Liver (tissue), 9 donors: ENCODE data around the gene WWOX. TPM values are rescaled to one million over a fixed set of nuclear protein-coding genes. Genes with fewer than 3 reads are reported as not detected.

Experiments
- DNase-seq: peaks from one replicate; pipeline ENCODE4 v3.0.0-alpha.2; 2017; ENCODE audit warnings: low spot score
- H3K27ac ChIP-seq, 2 donors: one replicate each; pipeline ENCODE4 v1.7.0; 2013; ENCODE audit warnings: inconsistent platforms in 2 of 2, low read length in 2 of 2, control low read depth in 1 of 2, low read depth in 1 of 2, mild to moderate bottlenecking in 1 of 2
- H3K27me3 ChIP-seq, 4 donors: one replicate each; pipeline versions ENCODE4 v1.6.1 to v1.7.0; 2013; ENCODE audit warnings: low read length in 3 of 4, inconsistent platforms in 1 of 4, mild to moderate bottlenecking in 1 of 4, moderate library complexity in 1 of 4; ENCODE audit not compliant: control insufficient read depth in 4 of 4, insufficient read depth in 4 of 4
- H3K36me3 ChIP-seq, 4 donors: one replicate each; pipeline versions ENCODE4 v1.6.1 to v1.7.0; 2013; ENCODE audit warnings: low read length in 3 of 4, mild to moderate bottlenecking in 3 of 4, low read depth in 1 of 4, moderate library complexity in 1 of 4; ENCODE audit not compliant: control insufficient read depth in 4 of 4, insufficient read depth in 3 of 4
- H3K4me1 ChIP-seq, 4 donors: one replicate each; pipeline versions ENCODE4 v1.6.1 to v1.7.0; 2013; ENCODE audit warnings: low read length in 3 of 4, mild to moderate bottlenecking in 3 of 4, moderate library complexity in 1 of 4; ENCODE audit not compliant: control insufficient read depth in 4 of 4, insufficient read depth in 4 of 4
- H3K4me3 ChIP-seq, 3 donors: one replicate each; pipeline versions ENCODE4 v1.6.1 to v1.7.0; 2013; ENCODE audit warnings: low read length in 3 of 3, control low read depth in 1 of 3, low read depth in 1 of 3, mild to moderate bottlenecking in 1 of 3
- H3K9ac ChIP-seq, 2 donors: one replicate each; pipeline ENCODE4 v1.7.0; 2013; ENCODE audit warnings: low read length in 2 of 2, mild to moderate bottlenecking in 2 of 2, moderate library complexity in 2 of 2, control low read depth in 1 of 2, low read depth in 1 of 2
- H3K9me3 ChIP-seq, 4 donors: one replicate each; pipeline versions ENCODE4 v1.6.1 to v1.7.0; 2013; ENCODE audit warnings: low read length in 3 of 4; ENCODE audit not compliant: control insufficient read depth in 4 of 4
- CTCF ChIP-seq: fragments of 150-350 bp; IDR thresholded peaks from 2 replicates; pipeline ENCODE4 v1.5.1; 2017; ENCODE audit warnings: improper control_type of control experiment, low read depth, low read length; ENCODE audit not compliant: missing input control
- EGR1 ChIP-seq, 2 donors: IDR thresholded peaks; 2 replicates each; pipeline ENCODE4 v1.6.1; 2016 to 2018; ENCODE audit warnings: antibody characterized with exemption in 2 of 2, low read depth in 2 of 2
- FOXA1 ChIP-seq: IDR thresholded peaks from 2 replicates; pipeline ENCODE4 v1.6.1; 2016; ENCODE audit warnings: antibody characterized with exemption
- FOXA2 ChIP-seq: IDR thresholded peaks from 2 replicates; pipeline ENCODE4 v1.6.1; 2016; ENCODE audit warnings: antibody characterized with exemption
- GABPA ChIP-seq, 2 donors: IDR thresholded peaks in 1 of 2; conservative IDR thresholded peaks in 1 of 2; 2 replicates each; pipeline ENCODE4 v1.6.1; 2016; ENCODE audit warnings: antibody characterized with exemption in 2 of 2, mild to moderate bottlenecking in 1 of 2, moderate library complexity in 1 of 2
- HNF4A ChIP-seq, 2 donors: conservative IDR thresholded peaks; 2 replicates each; pipeline ENCODE4 v1.6.1; 2016; ENCODE audit warnings: antibody characterized with exemption in 2 of 2, mild to moderate bottlenecking in 2 of 2
- HNF4G ChIP-seq: IDR thresholded peaks from 2 replicates; pipeline ENCODE4 v1.6.1; 2016; ENCODE audit warnings: antibody characterized with exemption
- JUND ChIP-seq, 2 donors: IDR thresholded peaks; 2 replicates each; pipeline ENCODE4 v1.6.1; 2016; ENCODE audit warnings: antibody characterized with exemption in 2 of 2
- MAX ChIP-seq: IDR thresholded peaks from 2 replicates; pipeline ENCODE4 v1.6.1; 2016; ENCODE audit warnings: antibody characterized with exemption
- NR2F2 ChIP-seq: IDR thresholded peaks from 2 replicates; pipeline ENCODE4 v1.6.1; 2016; ENCODE audit warnings: antibody characterized with exemption
- RAD21 ChIP-seq, 2 donors: IDR thresholded peaks; 2 replicates each; pipeline ENCODE4 v1.6.1; 2016; ENCODE audit warnings: antibody characterized with exemption in 2 of 2, mild to moderate bottlenecking in 2 of 2
- REST ChIP-seq: IDR thresholded peaks from 2 replicates; pipeline ENCODE4 v1.6.1; 2016; ENCODE audit warnings: antibody characterized with exemption, mild to moderate bottlenecking
- RXRA ChIP-seq, 2 donors: IDR thresholded peaks; 2 replicates each; pipeline ENCODE4 v1.6.1; 2017 to 2018; ENCODE audit warnings: antibody characterized with exemption in 2 of 2, mild to moderate bottlenecking in 1 of 2
- SP1 ChIP-seq: IDR thresholded peaks from 2 replicates; pipeline ENCODE4 v1.6.1; 2018; ENCODE audit warnings: antibody characterized with exemption, mild to moderate bottlenecking
- YY1 ChIP-seq: IDR thresholded peaks from 2 replicates; pipeline ENCODE4 v1.6.1; 2016; ENCODE audit warnings: antibody characterized with exemption, mild to moderate bottlenecking
- ZBTB33 ChIP-seq: IDR thresholded peaks from 2 replicates; pipeline ENCODE4 v1.6.1; 2016; ENCODE audit warnings: antibody characterized with exemption
- WGBS: extraction: QIAGEN DNeasy Blood & Tissue Kit; methylation state at CpG from one replicate; pipeline ENCODE4 v1.1.7; 2013; 5-methylcytosine and 5-hydroxymethylcytosine counted together
- polyA plus RNA-seq, 2 donors: library from polyadenylated mRNA; stranded (reverse) in 1 of 2; unstranded in 1 of 2; fragments of 200-250 nt in 1 of 2; fragments of >200 nt in 1 of 2; fragmentation: Nextera tagmentation in 1 of 2; extraction: Ambion mirVana in 1 of 2; gene quantifications; one replicate each; pipeline versions ENCODE4 v1.2.1 to v1.2.3, GENCODE V29; 2013 to 2015
- total RNA-seq, 2 donors: library from RNA; depleted of rRNA; stranded (reverse); fragments of >200 nt; gene quantifications; one replicate each; pipeline ENCODE4 v1.2.3, GENCODE V29; 2014
- donor health status: healthy.
- donor health status: healthy.
- donor health status: healthy.
- donor health status: healthy.
- donor health status: healthy.

WWOX gene
- total and polyA plus RNA-seq, 4 donors, result 9.8 to 46.0 (median 15.3) TPM

- H3K36me3 ChIP-seq, result no peaks in the 10 kb centered on the region
- H3K27ac ChIP-seq, result no peak overlapping the region
- WGBS, result 92% methylated on average over 5 of the region's 5 CpGs
- no peak overlapping the region for H3K9ac ChIP-seq
- TF ChIP-seq GABPA (IDR thresholded peaks at IDR 0.05 in 1 of 2, conservative IDR thresholded peaks at IDR 0.05 in 1 of 2) (no peak), FOXA2 (no peak), EGR1 (IDR thresholded peaks at IDR 0.05; ENCODE audit: low read depth in 2 of 2) (no peak), RAD21 (IDR thresholded peaks at IDR 0.05) (no peak), FOXA1 (no peak), ZBTB33 (no peak), RXRA (IDR thresholded peaks at IDR 0.05) (no peak), SP1 (no peak), JUND (IDR thresholded peaks at IDR 0.05) (no peak)
- no peaks in the 10 kb centered on the region for H3K9me3 ChIP-seq
- no peak for DNase-seq
- no peaks in the 10 kb centered on the region for H3K27me3 ChIP-seq
- no peak overlapping the region for H3K4me3 ChIP-seq
- H3K4me1 ChIP-seq, result no peaks in the 10 kb centered on the region
These were observed 1010.3 kb downstream of the WWOX start for GRCh38 chr16:79109771-79110170.

GRCh38 chr16:79110242-79110641, 1010.8 kb downstream of the WWOX start:
- no peak for TF ChIP-seq MAX
- no peak for TF ChIP-seq HNF4G
- TF ChIP-seq NR2F2, result no peak
- no peak for TF ChIP-seq HNF4A (conservative IDR thresholded peaks at IDR 0.05)
- TF ChIP-seq RAD21 (IDR thresholded peaks at IDR 0.05), result no peak
- no peak for TF ChIP-seq REST
- TF ChIP-seq GABPA (IDR thresholded peaks at IDR 0.05 in 1 of 2, conservative IDR thresholded peaks at IDR 0.05 in 1 of 2), result no peak
- TF ChIP-seq EGR1 (IDR thresholded peaks at IDR 0.05; ENCODE audit: low read depth in 2 of 2), result no peak
- TF ChIP-seq CTCF, result no peak
- no peak for TF ChIP-seq YY1
- no peak for TF ChIP-seq FOXA2
- 94% methylated on average over 3 of the region's 3 CpGs for WGBS

More at GRCh38 chr16:79110242-79110641, 1010.8 kb downstream of the WWOX start:
- no peak overlapping the region for H3K27ac ChIP-seq
- no peak for DNase-seq
- no peaks in the 10 kb centered on the region for H3K36me3 ChIP-seq
- H3K27me3 ChIP-seq, result no peaks in the 10 kb centered on the region
- no peak overlapping the region for H3K4me3 ChIP-seq
- H3K9ac ChIP-seq, result no peak overlapping the region
- H3K9me3 ChIP-seq, result no peaks in the 10 kb centered on the region
- H3K4me1 ChIP-seq, result no peaks in the 10 kb centered on the region
